GM12878 (cell line): ENCODE results near the gene ASMTL. TPM values are rescaled to one million over a fixed set of nuclear protein-coding genes. Genes with fewer than 3 reads are reported as not detected.

ENCODE experiments used
- ATF3 ChIP-seq: IDR thresholded peaks from 2 replicates; pipeline ENCODE4 v1.6.1; 2011; ENCODE audit warnings: low read depth, mild to moderate bottlenecking, low read length, moderate library complexity, borderline replicate concordance; ENCODE audit errors: extremely low read depth
- CEBPB ChIP-seq, 2 experiments: fragments of 150-350 bp in 1 of 2; IDR thresholded peaks; 2 replicates each; pipeline ENCODE4 v1.6.1; 2012 to 2014; ENCODE audit warnings: low read depth in 2 of 2, low read length in 2 of 2, borderline replicate concordance in 1 of 2, inconsistent platforms in 1 of 2
- CHD2 ChIP-seq: IDR thresholded peaks from 2 replicates; pipeline ENCODE4 v1.6.1; 2011; ENCODE audit warnings: low read depth, low read length, improper control_type of control experiment, borderline replicate concordance
- EED ChIP-seq: sonication (generic); IDR thresholded peaks from 2 replicates; pipeline ENCODE4 v1.6.1; 2016; ENCODE audit warnings: antibody characterized with exemption, low read depth
- EGR1 ChIP-seq, 2 experiments: IDR thresholded peaks; 1 replicate in 1 of 2; 2 replicates in 1 of 2; pipeline ENCODE4 v1.6.1; 2011 to 2012; ENCODE audit warnings: low read depth in 2 of 2, low read length in 2 of 2, borderline replicate concordance in 1 of 2, mild to moderate bottlenecking in 1 of 2, moderate library complexity in 1 of 2
- EP300 ChIP-seq, 2 experiments: fragments of 150-350 bp in 1 of 2; IDR thresholded peaks; 2 replicates each; pipeline ENCODE4 v1.6.1; 2011 to 2012; ENCODE audit warnings: low read depth in 2 of 2, low read length in 2 of 2, borderline replicate concordance in 1 of 2, improper control_type of control experiment in 1 of 2, inconsistent platforms in 1 of 2; ENCODE audit not compliant: control insufficient read depth in 1 of 2
- HSF1 ChIP-seq: fragments of 150-350 bp; IDR thresholded peaks from 2 replicates; pipeline ENCODE4 v1.6.1; 2014; ENCODE audit warnings: mild to moderate bottlenecking, low read depth, low read length
- IRF4 ChIP-seq: IDR thresholded peaks from 2 replicates; pipeline ENCODE4 v1.6.1; 2011; ENCODE audit warnings: low read depth, low read length
- JUNB ChIP-seq: IDR thresholded peaks from 2 replicates; pipeline ENCODE4 v1.6.1; 2016; ENCODE audit warnings: antibody characterized with exemption, mild to moderate bottlenecking
- MYB ChIP-seq: fragments of 150-350 bp; IDR thresholded peaks from 2 replicates; pipeline ENCODE4 v1.6.1; 2014; ENCODE audit warnings: mild to moderate bottlenecking, low read depth, low read length, borderline replicate concordance
- POLR2AphosphoS5 ChIP-seq: IDR thresholded peaks from 2 replicates; pipeline ENCODE4 v1.6.1; 2011; ENCODE audit warnings: mild to moderate bottlenecking, low read length, inconsistent platforms
- RBBP5 ChIP-seq: fragments of 200-600 bp; sonication (generic); conservative IDR thresholded peaks from 2 replicates; pipeline ENCODE4 v1.6.1; 2016
- SIX5 ChIP-seq: IDR thresholded peaks from 2 replicates; pipeline ENCODE4 v1.6.1; 2011; ENCODE audit warnings: mild to moderate bottlenecking, low read depth, low read length, moderate library complexity; ENCODE audit not compliant: severe bottlenecking
- SP1 ChIP-seq: IDR thresholded peaks from one replicate; pipeline ENCODE4 v1.6.1; 2011; ENCODE audit warnings: low read depth, low read length
- SUZ12 ChIP-seq: fragments of 200-600 bp; sonication (generic); IDR thresholded peaks from one replicate; pipeline ENCODE4 v1.6.1; 2018; ENCODE audit warnings: antibody characterized with exemption, mild to moderate bottlenecking; ENCODE audit not compliant: unreplicated experiment
- ZBTB11 ChIP-seq: fragments of 450-650 bp; formaldehyde crosslinking; IDR thresholded peaks from 2 replicates; pipeline ENCODE4 v1.5.0; 2022; ENCODE audit warnings: mild to moderate bottlenecking, missing genetic modification characterization
- ZBTB33 ChIP-seq: fragments of 450-650 bp; IDR thresholded peaks from 2 replicates; pipeline ENCODE4 v1.6.1; 2017; ENCODE audit warnings: mild to moderate bottlenecking
- ZNF592 ChIP-seq: fragments of 450-650 bp; IDR thresholded peaks from 2 replicates; pipeline ENCODE4 v1.6.1; 2017; ENCODE audit warnings: mild to moderate bottlenecking, moderate library complexity
- polyA plus RNA-seq, 11 experiments: library from polyadenylated mRNA; depleted of rRNA in 4 of 11; unstranded in 6 of 11; stranded (reverse) in 5 of 11; fragments of >200 nt; fragmentation: Nextera tagmentation in 4 of 11; fragmentation: Illumina TruSeq in 1 of 11; extraction: Ambion mirVana in 4 of 11; extraction: Trizol in 1 of 11; gene quantifications; 1 replicate in 1 of 11; 2 replicates in 10 of 11; pipeline versions ENCODE4 v1.2.1 to v1.2.3, GENCODE V29; 2011 to 2016; ENCODE audit warnings: inconsistent platforms in 2 of 11, missing spikeins in 2 of 11, low read depth in 1 of 11
- total RNA-seq, 4 experiments: library from RNA; depleted of rRNA in 3 of 4; stranded (reverse); fragments of >200 nt in 3 of 4; fragmentation: Illumina TruSeq in 1 of 4; extraction: Trizol in 1 of 4; gene quantifications; 2 replicates each; pipeline versions ENCODE4 v1.2.1 to v1.2.3, GENCODE V29; 2013 to 2021

ASMTL gene
- total and polyA plus RNA-seq, 10 of the 15 experiments (the other 5 are each of a cell fraction or from before 2014, with no cell fraction given) = 1.6 to 51.9 (median 32.1) TPM

GRCh38 chrX:1491851-1492349, 39.2 kb upstream of the ASMTL start (continued):
- TF ChIP-seq ZBTB11 (no peak), EP300 (IDR thresholded peaks at IDR 0.05; ENCODE audit: borderline replicate concordance in 1 of 2, control insufficient read depth in 1 of 2, low read depth in 2 of 2, low read length in 2 of 2) (no peak), ZNF592 (no peak), SP1 (peak; percentile 54), SIX5 (no peak), EGR1 (IDR thresholded peaks at IDR 0.05; ENCODE audit: borderline replicate concordance in 1 of 2, low read depth in 2 of 2, low read length in 2 of 2) (peak in 1 of 2 experiments; percentile 38; a peak in 2 of 3 replicates), ZBTB33 (peak; percentile 74), HSF1 (no peak), EED (no peak), CHD2 (0 out of 2 replicates have a peak, but pooled peaks have one; percentile 16), MYB (no peak), ATF3 (no peak), JUNB (no peak), IRF4 (peak; percentile 56; the same call in 1 of the 2 replicates), CEBPB (IDR thresholded peaks at IDR 0.05; ENCODE audit: borderline replicate concordance in 1 of 2, low read depth in 2 of 2, low read length in 2 of 2) (no peak), POLR2AphosphoS5 (peak; percentile 39; the same call in 1 of the 2 replicates), SUZ12 (no peak), RBBP5 (no peak)
